Measurements from ENCODE around the gene COL6A6.
"Not testable (repeated sequence)": the region's sequence is repeated elsewhere in the genome, so short reads cannot be mapped to it uniquely, and the experiment has no call there.

Gene COL6A6

DNA sequence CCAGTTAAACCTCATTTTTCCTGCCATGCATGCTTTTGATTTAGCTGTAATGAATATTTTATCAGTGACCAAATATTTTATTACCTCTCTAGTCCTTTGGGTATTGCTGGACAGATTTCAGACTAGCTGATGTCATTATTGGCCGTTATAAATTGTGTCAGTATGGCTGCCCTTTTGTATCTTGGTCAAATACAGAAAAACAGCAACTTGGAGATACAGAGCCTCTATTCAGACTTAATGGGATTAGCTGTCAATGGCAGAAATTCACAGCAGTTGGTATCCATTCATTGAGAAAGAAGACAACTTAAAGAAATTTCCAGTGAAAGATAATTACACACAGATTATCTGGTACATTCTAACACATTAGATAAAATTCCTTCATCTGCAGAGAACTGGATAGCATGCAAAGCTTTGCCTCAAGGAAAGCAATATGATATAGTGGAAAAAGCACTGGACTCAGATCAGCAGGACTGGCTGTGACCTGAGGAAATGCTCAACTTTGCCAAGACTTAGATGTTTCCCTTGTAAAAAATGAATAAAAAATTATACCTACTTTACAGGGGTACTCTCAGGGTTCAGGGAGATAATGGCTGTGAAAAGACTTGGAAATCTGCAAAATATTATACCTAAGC lies 20.8 kb downstream of the COL6A6 start:
- no peak for DNase-seq (ENCODE audit: low spot score)
- FAIRE-seq: no peak

DNA sequence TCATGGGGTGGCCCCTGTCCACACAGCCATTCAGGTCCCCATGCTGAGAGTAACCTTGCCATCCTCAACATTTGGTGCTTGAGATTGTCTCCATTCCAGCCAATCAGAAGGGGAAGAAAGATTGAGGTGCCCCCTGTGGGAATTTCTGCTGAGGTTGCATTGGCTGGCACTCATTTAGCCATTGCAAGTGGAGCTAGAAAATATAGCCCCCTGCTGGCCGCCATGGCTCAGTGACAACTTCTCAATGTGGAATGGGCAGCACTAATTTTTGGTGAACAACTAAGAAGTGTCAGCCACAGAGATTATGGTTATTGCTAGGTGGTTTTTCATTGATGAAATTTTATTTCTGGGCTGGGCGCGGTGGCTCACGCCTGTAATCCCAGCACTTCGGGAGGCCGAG lies 22.0 kb downstream of the COL6A6 start:
- no peak for DNase-seq (ENCODE audit: low spot score)

DNA sequence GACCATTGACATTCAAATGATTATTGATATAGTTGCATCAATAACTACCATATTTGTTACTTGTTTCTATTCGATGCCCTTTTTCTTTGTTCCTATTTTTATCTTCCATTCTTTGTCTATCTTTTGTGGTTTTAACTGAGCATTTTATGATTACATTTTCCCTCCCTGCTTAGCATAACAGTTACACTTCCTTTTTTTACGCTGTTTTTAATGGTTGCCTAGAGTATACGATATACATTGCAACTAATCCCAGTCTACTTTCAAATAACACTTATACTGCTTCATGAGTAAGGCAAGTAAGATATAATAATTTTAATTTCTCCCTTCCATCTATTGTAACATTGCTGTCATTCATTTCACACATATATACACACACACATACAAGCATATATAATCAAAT lies 26.3 kb downstream of the COL6A6 start:
- FAIRE-seq: no peak
- DNase-seq (ENCODE audit: low spot score): no peak

More for the DNA sequence above, 22.0 kb downstream of the COL6A6 start:
- FAIRE-seq: no peak

DNA sequence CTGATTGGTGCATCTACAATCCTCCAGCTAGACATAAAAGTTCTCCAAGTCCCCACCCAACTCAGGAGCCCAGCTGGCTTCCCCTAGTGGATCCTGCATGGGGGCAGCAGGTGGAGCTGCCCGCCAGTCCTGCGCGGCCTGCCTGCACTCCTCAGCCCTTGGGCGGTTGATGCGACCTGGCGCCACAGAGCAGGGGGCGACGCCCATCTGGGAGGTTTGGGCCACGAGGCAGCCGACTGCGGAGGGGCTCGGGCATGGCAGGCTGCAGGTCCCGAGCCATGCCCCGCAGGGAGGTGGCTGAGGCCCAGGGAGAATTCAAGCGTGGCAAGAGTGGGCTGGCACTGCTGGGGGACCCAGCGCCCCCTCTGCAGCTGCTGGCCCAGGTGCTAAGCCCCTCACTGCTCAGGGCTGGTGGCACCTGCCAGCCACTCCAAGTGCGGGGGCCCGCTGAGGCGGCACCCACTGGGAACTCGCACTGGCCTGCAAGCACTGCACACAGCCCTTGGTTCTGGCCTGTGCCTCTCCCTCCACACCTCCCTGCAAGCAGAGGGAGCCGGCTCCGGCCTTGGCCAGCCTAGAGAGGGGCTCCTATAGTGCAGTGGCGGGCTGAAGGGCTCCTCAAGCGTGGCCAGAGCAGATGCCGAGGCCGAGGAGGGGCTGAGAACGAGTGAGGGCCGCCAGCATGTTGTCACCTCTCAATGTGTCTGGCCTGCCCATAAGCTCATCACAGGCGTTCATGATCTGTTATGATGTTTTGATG lies 30.1 kb downstream of the COL6A6 start:
- FAIRE-seq: no peak
- no peak for DNase-seq (ENCODE audit: low spot score)

DNA sequence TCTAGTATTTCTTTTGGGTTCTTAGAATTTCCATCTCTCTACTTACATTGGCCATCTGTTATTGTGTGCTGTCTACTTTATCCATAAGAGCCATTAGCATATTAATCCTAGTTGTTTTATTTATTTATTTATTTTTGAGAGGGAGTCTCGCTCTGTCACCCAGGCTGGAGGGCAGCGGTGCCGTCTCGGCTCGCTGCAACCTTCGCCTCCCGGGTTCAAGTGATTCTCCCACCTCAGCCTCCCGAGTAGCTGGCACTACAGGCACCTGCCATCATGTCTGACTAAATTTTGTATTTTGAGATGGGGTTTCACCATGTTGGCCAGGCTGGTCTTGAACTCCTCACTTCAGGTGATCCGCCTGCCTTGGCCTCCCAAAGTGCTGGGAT lies 30.7 kb downstream of the COL6A6 start:
- DNase-seq (ENCODE audit: low spot score); FAIRE-seq: not testable (repeated sequence)

DNA sequence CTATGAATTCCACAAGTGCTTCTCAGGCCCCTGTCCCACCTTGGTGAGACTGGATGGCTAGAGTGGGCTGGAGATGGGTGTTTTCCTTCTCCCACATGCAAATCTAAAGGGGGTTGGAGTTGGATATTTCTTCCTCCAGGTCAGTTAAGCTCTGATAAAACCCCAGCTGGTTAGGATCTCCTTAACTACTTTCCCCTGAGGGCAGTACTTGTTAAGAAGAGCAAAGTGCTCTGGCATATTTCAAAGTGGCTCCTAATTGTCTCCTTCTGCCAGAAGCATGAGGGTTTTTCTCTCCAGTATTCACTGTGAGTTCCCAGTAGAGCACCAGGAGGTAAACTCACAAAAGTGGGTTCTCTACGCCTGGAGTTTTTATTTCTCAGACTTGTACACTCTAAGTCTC lies 31.4 kb downstream of the COL6A6 start:
- FAIRE-seq (no peak), DNase-seq (ENCODE audit: low spot score) (no peak)

DNA sequence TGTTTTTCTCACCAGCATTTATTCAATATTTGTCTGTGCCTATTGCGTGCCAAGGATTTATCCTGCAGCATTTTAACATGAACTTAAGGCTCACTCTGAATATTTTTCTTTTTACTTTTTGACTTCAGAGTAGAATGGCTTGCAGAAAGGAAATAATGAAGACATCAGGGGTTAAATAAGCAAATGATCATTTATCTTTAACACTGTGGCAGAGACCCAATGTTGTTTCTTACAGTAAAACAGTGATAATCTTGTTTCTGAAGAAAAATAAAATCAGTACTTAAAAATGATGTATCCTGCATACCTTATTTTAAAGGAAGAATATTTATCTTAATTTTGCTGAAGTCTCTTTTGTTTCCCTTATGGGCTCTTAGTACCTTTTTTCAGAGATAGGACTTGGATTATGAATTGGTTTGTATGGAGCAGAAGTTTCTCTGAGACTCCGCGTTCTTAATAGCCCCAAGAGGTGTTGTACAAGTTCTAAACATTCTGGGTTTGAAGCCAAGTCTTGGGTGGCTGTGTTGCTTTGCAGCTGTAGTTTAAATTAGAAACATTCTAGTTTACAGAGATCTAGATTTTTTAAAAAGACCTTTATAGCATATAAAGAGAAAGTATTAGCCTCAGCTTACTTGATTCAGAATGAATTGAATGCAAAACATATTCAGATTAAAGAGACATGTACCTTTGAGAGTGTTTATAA lies 40.5 kb downstream of the COL6A6 start:
- no peak for FAIRE-seq
- no peak for DNase-seq (ENCODE audit: low spot score)

DNA sequence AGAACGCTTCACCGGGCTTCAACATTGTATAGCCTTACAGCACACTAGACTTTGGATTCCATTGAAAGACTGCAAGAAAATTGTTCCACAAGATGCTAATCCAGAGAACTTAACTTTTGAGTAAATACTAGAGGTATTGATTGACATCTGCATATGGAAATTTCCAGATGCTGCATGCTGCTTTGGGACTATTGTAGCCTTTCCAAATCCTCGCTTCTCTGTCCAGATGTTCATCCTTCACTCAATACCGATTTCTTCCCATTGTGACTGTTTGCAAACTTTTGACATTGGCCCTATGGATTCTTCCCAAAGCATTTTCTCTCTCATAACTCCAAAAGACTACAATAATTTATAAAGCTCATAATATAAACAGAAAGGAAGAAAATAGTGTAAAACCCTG lies 41.4 kb downstream of the COL6A6 start:
- DNase-seq (ENCODE audit: low spot score) (no peak), FAIRE-seq (no peak)

DNA sequence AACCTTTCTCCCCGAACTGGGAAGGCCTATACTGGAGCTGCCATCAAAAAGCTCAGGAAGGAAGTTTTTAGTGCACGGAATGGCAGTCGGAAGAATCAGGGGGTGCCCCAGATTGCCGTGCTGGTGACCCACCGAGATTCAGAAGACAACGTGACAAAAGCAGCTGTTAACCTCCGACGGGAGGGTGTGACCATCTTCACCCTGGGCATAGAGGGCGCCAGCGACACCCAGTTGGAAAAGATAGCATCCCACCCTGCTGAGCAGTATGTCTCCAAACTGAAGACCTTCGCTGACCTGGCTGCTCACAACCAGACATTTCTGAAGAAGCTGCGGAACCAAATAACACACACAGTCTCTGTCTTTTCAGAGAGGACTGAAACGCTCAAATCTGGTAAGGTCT lies 48.2 kb downstream of the COL6A6 start:
- no peak for FAIRE-seq
- DNase-seq (ENCODE audit: low spot score): no peak

Measured in RCC 7860 (cell line).